H1 (cell line): ENCODE data around the gene PRRX2.

ENCODE experiments used
- ATF2 ChIP-seq: IDR thresholded peaks from 2 replicates; pipeline ENCODE4 v1.6.1; 2012; ENCODE audit warnings: low read length, inconsistent platforms
- CBX8 ChIP-seq: fragments of 300-800, 300-1000 bp; sonication (generic); IDR thresholded peaks from 2 replicates; pipeline ENCODE4 v1.7.1; 2016; ENCODE audit warnings: low read depth, low read length, borderline replicate concordance
- CHD1 ChIP-seq: IDR thresholded peaks from 2 replicates; pipeline ENCODE4 v1.6.1; 2012; ENCODE audit warnings: low read depth, low read length, improper control_type of control experiment
- CTCF ChIP-seq, 3 experiments: IDR thresholded peaks; 1 replicate in 2 of 3; 2 replicates in 1 of 3; pipeline versions ENCODE4 v1.5.1 to v1.6.1; 2011; ENCODE audit warnings: low read length in 3 of 3, mild to moderate bottlenecking in 3 of 3, inconsistent platforms in 2 of 3, low read depth in 1 of 3, moderate library complexity in 1 of 3; ENCODE audit not compliant: insufficient read depth in 1 of 3; ENCODE audit errors: control extremely low read depth in 1 of 3
- EGR1 ChIP-seq: IDR thresholded peaks from 2 replicates; pipeline ENCODE4 v1.6.1; 2011; ENCODE audit warnings: low read depth, low read length, borderline replicate concordance
- EP300 ChIP-seq, 2 experiments: IDR thresholded peaks; 1 replicate in 1 of 2; 2 replicates in 1 of 2; pipeline ENCODE4 v1.6.1; 2011 to 2012; ENCODE audit warnings: low read depth in 2 of 2, low read length in 2 of 2, mild to moderate bottlenecking in 2 of 2, borderline replicate concordance in 1 of 2, inconsistent platforms in 1 of 2, moderate library complexity in 1 of 2
- GABPA ChIP-seq: IDR thresholded peaks from 2 replicates; pipeline ENCODE4 v1.6.1; 2011; ENCODE audit warnings: mild to moderate bottlenecking, low read length, moderate library complexity, borderline replicate concordance; ENCODE audit not compliant: insufficient read depth
- JUND ChIP-seq: IDR thresholded peaks from 2 replicates; pipeline ENCODE4 v1.6.1; 2011; ENCODE audit warnings: mild to moderate bottlenecking, improper control_type of control experiment, low read length
- NRF1 ChIP-seq: IDR thresholded peaks from 2 replicates; pipeline ENCODE4 v1.6.1; 2011; ENCODE audit warnings: mild to moderate bottlenecking, low read depth, low read length, improper control_type of control experiment
- POLR2A ChIP-seq, 2 experiments: IDR thresholded peaks; 1 replicate in 1 of 2; 2 replicates in 1 of 2; pipeline ENCODE4 v1.6.1; 2011; ENCODE audit warnings: low read depth in 2 of 2, low read length in 2 of 2, mild to moderate bottlenecking in 2 of 2; ENCODE audit errors: control extremely low read depth in 1 of 2
- RNF2 ChIP-seq: fragments of 200-900, 300-1000 bp; sonication (generic); IDR thresholded peaks from 2 replicates; pipeline ENCODE4 v1.7.1; 2016; ENCODE audit warnings: borderline replicate concordance, low read depth, mild to moderate bottlenecking, antibody characterized with exemption, low read length; ENCODE audit not compliant: poor library complexity, severe bottlenecking; ENCODE audit errors: missing control alignments
- SRF ChIP-seq: IDR thresholded peaks from 2 replicates; pipeline ENCODE4 v1.6.1; 2011; ENCODE audit warnings: mild to moderate bottlenecking, low read depth, low read length, moderate library complexity
- SUZ12 ChIP-seq: fragments of 200-600 bp; sonication (generic); IDR thresholded peaks from 2 replicates; pipeline ENCODE4 v1.6.1; 2012; ENCODE audit warnings: mild to moderate bottlenecking, inconsistent platforms, low read length, moderate library complexity, mixed read lengths

GRCh38 chr9:129673602-129674001 lies 8.2 kb downstream of the PRRX2 start:
- no peak for TF ChIP-seq EGR1
- TF ChIP-seq SRF, result no peak
- no peak for TF ChIP-seq SUZ12
- TF ChIP-seq CBX8, result no peak
- no peak for TF ChIP-seq CTCF (IDR thresholded peaks at IDR 0.05; ENCODE audit: control extremely low read depth in 1 of 3, insufficient read depth in 1 of 3, low read depth in 1 of 3, low read length in 3 of 3)
- no peak for TF ChIP-seq NRF1
- TF ChIP-seq POLR2A (IDR thresholded peaks at IDR 0.05; ENCODE audit: control extremely low read depth in 1 of 2, low read depth in 2 of 2, low read length in 2 of 2), result no peak
- no peak for TF ChIP-seq CHD1
- no peak for TF ChIP-seq ATF2
- no peak for TF ChIP-seq GABPA
- no peak for TF ChIP-seq EP300 (IDR thresholded peaks at IDR 0.05; ENCODE audit: borderline replicate concordance in 1 of 2, low read depth in 2 of 2, low read length in 2 of 2)
- TF ChIP-seq JUND, result no peak
- no peak for TF ChIP-seq RNF2
